PC-3 (cell line): ENCODE measurements around the gene CSNK1E. TPM values are rescaled to one million over a fixed set of nuclear protein-coding genes. Genes with fewer than 3 reads are reported as not detected.
A peak's percentile ranks its signal among the peaks of the same experiment; 100 is the strongest.

Experiments used
- ATAC-seq: fragments of 200-7000 bp; cut with Tn5 transposase; 2 replicates; pipeline ENCODE4 v1.9.1; 2020; ENCODE audit warnings: mild to moderate bottlenecking, moderate library complexity
- BruUV-seq: library from RNA; stranded (reverse); fragments of 400-500 nt; replicated peaks from 2 replicates; lab custom pipeline; 2021; lab: Mats Ljungman, UMichigan
- CTCF ChIA-PET: fragments of 300-600 bp; sonication (Branson Sonifier 250); formaldehyde crosslinking; loops from one replicate; lab custom pipeline; 2022; ENCODE audit warnings: antibody characterized with exemption; lab: Charles Lee
- POLR2A ChIA-PET: fragments of 300-600 bp; sonication (Branson Sonifier 250); formaldehyde crosslinking; loops from one replicate; lab custom pipeline; 2022; ENCODE audit warnings: antibody characterized with exemption; ENCODE audit not compliant: unreplicated experiment; lab: Charles Lee
- DNase-seq: peaks from one replicate; pipeline ENCODE4 v3.0.0-alpha.2; 2015
- H2AFZ ChIP-seq: fragments of 300-600 bp; sonication (generic); 2 replicates; pipeline ENCODE4 v1.6.0; 2016; ENCODE audit warnings: antibody characterized with exemption, low read length
- H3F3A ChIP-seq: fragments of 300-600 bp; sonication (generic); one replicate; pipeline ENCODE4 v1.6.0; 2017; ENCODE audit warnings: antibody characterized with exemption, low read length, control low read depth, mild to moderate bottlenecking; ENCODE audit not compliant: unreplicated experiment
- H3K27ac ChIP-seq: fragments of 300-600 bp; sonication (generic); 2 replicates; pipeline ENCODE4 v1.5.1; 2016; ENCODE audit warnings: mild to moderate bottlenecking, low read length
- H3K27me3 ChIP-seq: fragments of 300-600 bp; sonication (generic); 2 replicates; pipeline ENCODE4 v1.6.1; 2016; ENCODE audit warnings: low read length, mixed read lengths
- H3K36me3 ChIP-seq: fragments of 300-600 bp; sonication (generic); 2 replicates; pipeline ENCODE4 v1.6.1; 2016; ENCODE audit warnings: low read depth, mixed run types, low read length, mixed read lengths
- H3K4me1 ChIP-seq: fragments of 300-600 bp; sonication (generic); 2 replicates; pipeline ENCODE4 v1.5.1; 2016; ENCODE audit warnings: low read length; ENCODE audit not compliant: insufficient read depth
- H3K4me2 ChIP-seq: fragments of 300-600 bp; sonication (generic); 2 replicates; pipeline ENCODE4 v1.6.0; 2016; ENCODE audit warnings: low read length
- H3K4me3 ChIP-seq: fragments of 300-600 bp; sonication (generic); 2 replicates; pipeline ENCODE4 v1.5.1; 2016; ENCODE audit warnings: mild to moderate bottlenecking, low read length, mixed read lengths
- H3K79me2 ChIP-seq: fragments of 300-600 bp; sonication (generic); 2 replicates; pipeline ENCODE4 v1.6.1; 2017; ENCODE audit warnings: low read length, mixed read lengths
- H3K9ac ChIP-seq: fragments of 300-600 bp; sonication (generic); 2 replicates; pipeline ENCODE4 v1.6.0; 2016; ENCODE audit warnings: mild to moderate bottlenecking, low read length
- H3K9me2 ChIP-seq: fragments of 300-600 bp; sonication (generic); replicated peaks from 2 replicates; pipeline ENCODE4 v1.6.1; 2016; ENCODE audit warnings: mixed run types, low read length, mixed read lengths
- H3K9me3 ChIP-seq: fragments of 300-600 bp; sonication (generic); 2 replicates; pipeline ENCODE4 v1.6.1; 2016; ENCODE audit warnings: low read length, mixed read lengths
- H4K20me1 ChIP-seq: fragments of 300-600 bp; sonication (generic); 2 replicates; pipeline ENCODE4 v1.6.1; 2016; ENCODE audit warnings: low read length, mixed read lengths
- CTCF ChIP-seq: fragments of 300-600 bp; sonication (generic); conservative IDR thresholded peaks from 2 replicates; pipeline ENCODE4 v1.5.1; 2017; ENCODE audit warnings: antibody characterized with exemption, low read depth, mild to moderate bottlenecking, low read length
- EZH2 ChIP-seq: fragments of 300-600 bp; sonication (generic); IDR thresholded peaks from one replicate; pipeline ENCODE4 v1.6.1; 2017; ENCODE audit warnings: antibody characterized with exemption, mild to moderate bottlenecking, low read length; ENCODE audit not compliant: unreplicated experiment
- EZH2phosphoT487 ChIP-seq: fragments of 300-600 bp; sonication (generic); IDR thresholded peaks from 2 replicates; pipeline ENCODE4 v1.6.1; 2018; ENCODE audit warnings: mild to moderate bottlenecking, antibody characterized with exemption, low read length, borderline replicate concordance
- intact Hi-C: fragments of 100-400 bp; cut with micrococcal nuclease; formaldehyde crosslinking; loops from 2 replicates; pipeline ENCODE4 v1.9.0; 2023
- total RNA-seq: library from RNA; depleted of rRNA; stranded (reverse); fragments of >200 nt; gene quantifications from 2 replicates; pipeline ENCODE4 v1.2.3, GENCODE V29; 2014

CSNK1E gene
- total RNA-seq, 1 experiment from 2014 or later, result 147 TPM

GRCh38 chr22:38300197-38300945 is 16.9 kb downstream of the CSNK1E start:
- peak overlapping the region; percentile 56; the same call in 1 of the 2 replicates for H3K4me2 ChIP-seq
- no peak overlapping the region for H3K4me3 ChIP-seq
- peaks cover 37% of the 10 kb centered on the region for H3K4me1 ChIP-seq
- POLR2A ChIA-PET, result interaction anchor here (0.5 kb wide), 1 partner anchor 83 kb away, joined by 5 read pairs; no protein-coding TSS in a partner anchor
- peaks cover 72% of the 10 kb centered on the region for H3K36me3 ChIP-seq
- TF ChIP-seq CTCF, result no peak
- TF ChIP-seq EZH2phosphoT487, result no peak
- TF ChIP-seq EZH2, result no peak
- DNase-seq (no peak), ATAC-seq (no peak)
- H2AFZ ChIP-seq, result no peak overlapping the region
- no peaks in the 10 kb centered on the region for H3K9me2 ChIP-seq
- peak overlapping the region; percentile 84; the same call in 1 of the 2 replicates for H3K9ac ChIP-seq
- CTCF ChIA-PET, result no interaction called here
- intact Hi-C loops, result no loop called here
- peaks cover 46% of the 10 kb centered on the region for H3K79me2 ChIP-seq
- no TSS peak for BruUV-seq
- no peaks in the 10 kb centered on the region for H3K9me3 ChIP-seq
- H4K20me1 ChIP-seq, result peaks cover 15% of the 10 kb centered on the region; the same call in 1 of the 2 replicates
- peak overlapping the region; percentile 99 for H3K27ac ChIP-seq
- no peaks in the 10 kb centered on the region for H3K27me3 ChIP-seq
- H3F3A ChIP-seq, result peaks cover 3% of the 10 kb centered on the region

- peaks cover 11% of the 10 kb centered on the region; the same call in 1 of the 2 replicates for H4K20me1 ChIP-seq
- H3K9me3 ChIP-seq, result no peaks in the 10 kb centered on the region
- H3K9me2 ChIP-seq, result no peaks in the 10 kb centered on the region
- peaks cover 39% of the 10 kb centered on the region for H3K79me2 ChIP-seq
- peak overlapping the region; percentile 84 for H3K9ac ChIP-seq
- BruUV-seq, result no TSS peak
- DNase-seq (no peak), ATAC-seq (no peak)
- TF ChIP-seq EZH2, result no peak
- no peak for TF ChIP-seq CTCF
- TF ChIP-seq EZH2phosphoT487, result no peak
- peaks cover 3% of the 10 kb centered on the region for H3F3A ChIP-seq
- peak overlapping the region; percentile 99 for H3K27ac ChIP-seq
- peak overlapping the region; percentile 56 for H3K4me2 ChIP-seq
- no peak overlapping the region for H3K4me3 ChIP-seq
- intact Hi-C loops, result loop anchor here (2.0 kb wide), 1 partner anchor 19 kb away; no protein-coding TSS in a partner anchor
- H3K27me3 ChIP-seq, result no peaks in the 10 kb centered on the region
- CTCF ChIA-PET, result no interaction called here
- peaks cover 35% of the 10 kb centered on the region for H3K4me1 ChIP-seq
- POLR2A ChIA-PET, result no interaction called here
- H3K36me3 ChIP-seq, result peaks cover 74% of the 10 kb centered on the region
- no peak overlapping the region for H2AFZ ChIP-seq
These were observed 17.5 kb downstream of the CSNK1E start for GRCh38 chr22:38299770-38300102.
